ENCODE measurements around the gene FRK. TPM values are rescaled to one million over a fixed set of nuclear protein-coding genes. Genes with fewer than 3 reads are reported as not detected.

The FRK gene
- total RNA-seq, 6 experiments from 2014 or later = 0.02 to 0.03 (median 0.02) TPM; not detected in 1

GRCh38 chr6:116066789-116067188 lies 6.1 kb upstream of the FRK start:
- Mint-ChIP-seq H3K27ac (no peak overlapping the region), H3K9me3 (no peaks in the 10 kb centered on the region)
- TF ChIP-seq CTCF (IDR thresholded peaks at IDR 0.05) = no peak

GRCh38 chr6:116064666-116065065 lies 4.0 kb upstream of the FRK start:
- H3K4me1 Mint-ChIP-seq (ENCODE audit: low read depth) = peaks cover 25% of the 10 kb centered on the region
- H3K27me3 Mint-ChIP-seq (ENCODE audit: insufficient read depth) = peaks cover 3% of the 10 kb centered on the region
- no peak overlapping the region for H3K4me3 Mint-ChIP-seq
- H3K36me3 Mint-ChIP-seq (ENCODE audit: low read depth) = no peaks in the 10 kb centered on the region
- TF ChIP-seq CTCF (IDR thresholded peaks at IDR 0.05) = no peak
- no peak for DNase-seq
- no peaks in the 10 kb centered on the region for H3K9me3 Mint-ChIP-seq
- no peak overlapping the region for H3K27ac Mint-ChIP-seq

More at GRCh38 chr6:116066789-116067188, 6.1 kb upstream of the FRK start:
- Mint-ChIP-seq H3K36me3 (ENCODE audit: low read depth) (no peaks in the 10 kb centered on the region), H3K4me3 (no peak overlapping the region), H3K27me3 (ENCODE audit: insufficient read depth) (peaks cover 2% of the 10 kb centered on the region), H3K4me1 (ENCODE audit: low read depth) (peaks cover 24% of the 10 kb centered on the region)
- no peak for DNase-seq

DNA sequence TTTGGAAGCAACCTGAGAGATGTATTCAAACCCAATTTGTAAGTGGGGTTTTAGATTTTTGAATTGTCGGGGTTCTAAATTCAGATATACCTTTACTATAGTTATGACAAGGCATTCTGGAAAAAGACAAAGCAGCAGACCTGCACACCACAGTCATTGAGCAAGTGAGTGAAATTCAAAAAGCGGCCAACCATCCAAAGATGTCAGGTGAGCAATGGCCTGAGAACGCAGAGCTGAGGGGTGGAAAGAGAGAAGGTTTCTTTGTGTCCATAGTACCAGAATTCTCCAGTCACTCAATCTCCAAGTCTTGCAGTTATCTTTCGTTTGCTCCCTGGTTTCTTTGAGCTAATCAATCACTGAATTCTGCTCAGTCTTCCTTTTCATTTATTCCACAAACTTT lies 1.8 kb upstream of the FRK start:
- DNase-seq = no peak
- Mint-ChIP-seq H3K27me3 (ENCODE audit: insufficient read depth) (peaks cover 3% of the 10 kb centered on the region), H3K4me1 (ENCODE audit: low read depth) (peaks cover 29% of the 10 kb centered on the region), H3K36me3 (ENCODE audit: low read depth) (no peaks in the 10 kb centered on the region), H3K9me3 (no peaks in the 10 kb centered on the region), H3K4me3 (no peak overlapping the region), H3K27ac (no peak overlapping the region)
- no peak for TF ChIP-seq CTCF (IDR thresholded peaks at IDR 0.05)

DNA sequence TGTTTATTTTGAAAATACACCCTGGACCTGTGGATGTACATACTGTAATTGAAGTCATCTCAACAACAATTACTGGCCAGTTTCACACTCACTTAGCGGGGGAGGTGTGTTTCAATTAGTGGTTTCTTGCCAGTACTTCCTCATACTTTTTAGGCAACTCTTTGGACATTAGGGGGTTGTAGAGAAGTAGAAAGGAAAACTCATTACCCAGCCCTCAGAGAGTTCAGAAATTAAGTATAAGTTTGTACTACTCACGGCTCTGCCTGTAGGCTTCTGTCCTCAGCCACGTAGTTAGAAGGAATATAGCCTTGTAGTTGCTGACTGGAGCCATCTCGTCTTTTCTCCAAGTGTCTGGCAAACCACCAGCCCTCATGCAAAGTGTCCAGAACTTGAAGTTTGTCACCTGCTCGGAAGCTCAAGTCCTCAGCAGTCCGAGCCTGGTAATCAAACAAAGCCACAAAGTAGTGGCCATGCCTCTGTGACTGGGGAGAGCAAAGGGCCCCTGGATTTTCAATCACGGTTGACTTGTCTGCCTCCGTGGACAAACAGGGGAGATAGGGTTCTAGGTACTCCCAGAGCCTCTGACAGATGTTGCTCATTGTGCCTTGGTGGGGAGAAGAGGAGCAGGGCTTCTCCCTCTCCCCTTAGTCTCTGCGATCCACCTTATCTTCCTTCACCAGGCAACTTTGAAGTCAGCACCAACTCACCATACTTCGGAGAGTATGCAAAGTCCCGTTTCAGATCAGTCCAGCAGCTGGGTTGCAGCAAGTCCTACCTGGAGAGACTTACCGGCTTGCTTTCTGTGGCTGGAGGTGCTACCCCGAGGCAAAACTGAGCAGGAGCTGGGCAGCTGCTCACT lies 749 bp downstream of the FRK start:
- H3K9me3 Mint-ChIP-seq = no peaks in the 10 kb centered on the region
- TF ChIP-seq CTCF (IDR thresholded peaks at IDR 0.05) = no peak
- peaks cover 2% of the 10 kb centered on the region; the same call in 1 of the 2 replicates for H3K27me3 Mint-ChIP-seq (ENCODE audit: insufficient read depth)
- H3K4me1 Mint-ChIP-seq (ENCODE audit: low read depth) = peaks cover 37% of the 10 kb centered on the region
- DNase-seq = no peak
- H3K36me3 Mint-ChIP-seq (ENCODE audit: low read depth) = no peaks in the 10 kb centered on the region
- H3K27ac Mint-ChIP-seq = no peak overlapping the region
- no peak overlapping the region for H3K4me3 Mint-ChIP-seq

DNA sequence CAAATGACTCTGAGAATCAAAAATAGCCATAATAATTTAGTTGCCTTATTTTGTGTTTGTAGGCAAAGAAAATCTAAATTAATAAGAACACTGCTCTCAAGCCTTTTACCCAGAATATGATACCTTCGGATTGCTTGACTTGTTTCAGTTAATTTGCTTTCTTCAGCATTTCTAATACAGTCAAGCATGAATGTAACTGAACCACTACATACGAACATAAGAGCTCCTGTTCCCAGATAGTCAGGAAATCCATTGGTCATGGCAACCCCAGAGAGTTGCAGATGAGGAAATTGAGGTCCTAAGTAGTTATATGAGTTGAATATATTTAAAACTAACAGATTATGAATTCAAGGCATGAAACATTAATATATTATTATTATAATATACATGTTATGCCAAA lies 2.9 kb downstream of the FRK start:
- Mint-ChIP-seq H3K4me1 (ENCODE audit: low read depth) (peaks cover 31% of the 10 kb centered on the region), H3K4me3 (no peak overlapping the region), H3K9me3 (no peaks in the 10 kb centered on the region), H3K27ac (no peak overlapping the region), H3K36me3 (ENCODE audit: low read depth) (no peaks in the 10 kb centered on the region), H3K27me3 (ENCODE audit: insufficient read depth) (peaks cover 2% of the 10 kb centered on the region; the same call in 1 of the 2 replicates)
- TF ChIP-seq CTCF (IDR thresholded peaks at IDR 0.05) = no peak
- no peak for DNase-seq

Measured in HFFc6 (cell line).